ENCODE measurements around the gene SNED1.

DNA sequence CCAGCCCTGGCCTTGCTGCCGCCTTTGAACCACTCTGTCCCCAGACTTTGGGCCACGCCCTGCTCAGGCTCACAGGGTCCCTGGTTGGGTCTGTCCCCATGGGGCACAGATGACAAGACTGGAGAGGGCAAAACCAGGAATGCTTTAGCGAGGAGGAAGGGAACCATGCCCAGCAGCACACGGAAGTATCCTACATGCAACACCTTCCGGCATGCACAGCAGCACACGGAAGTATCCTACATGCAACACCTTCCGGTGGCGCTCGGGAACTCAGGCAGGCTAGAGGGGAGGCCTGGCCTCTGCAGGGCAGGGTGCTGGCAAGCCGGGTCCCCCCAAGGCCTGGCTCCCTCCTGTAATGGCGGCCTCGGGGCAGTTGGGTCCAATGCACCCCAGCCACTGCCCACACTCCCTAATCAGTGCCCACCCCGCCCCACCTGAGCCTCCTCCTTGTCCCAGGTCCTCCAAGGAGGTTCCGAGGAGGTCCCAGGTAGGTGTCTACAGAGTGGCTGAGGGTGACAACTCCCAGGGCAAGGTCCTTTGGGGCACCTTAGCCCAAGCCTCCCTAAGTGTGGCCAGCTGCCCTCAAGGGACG lies 33.6 kb upstream of the SNED1 start:
- TF ChIP-seq TFCP2L1 (CRISPR knock-in tag; IDR thresholded peaks at IDR 0.05) (no peak), MYC (IDR thresholded peaks at IDR 0.05; ENCODE audit: borderline replicate concordance, low read length) (no peak), NPAS2 (CRISPR knock-in tag; IDR thresholded peaks at IDR 0.05; ENCODE audit: borderline replicate concordance) (no peak), FOSB (CRISPR knock-in tag; IDR thresholded peaks at IDR 0.05) (no peak), POLR2A (IDR thresholded peaks at IDR 0.05; ENCODE audit: low read length) (no peak), SMC3 (IDR thresholded peaks at IDR 0.05) (no peak), JUN (IDR thresholded peaks at IDR 0.05) (no peak), RFX5 (IDR thresholded peaks at IDR 0.05) (no peak), EP300 (IDR thresholded peaks at IDR 0.05) (no peak), KDM5A (IDR thresholded peaks at IDR 0.05) (no peak), CEBPB (IDR thresholded peaks at IDR 0.05) (no peak), BHLHE40 (IDR thresholded peaks at IDR 0.05; ENCODE audit: low read depth, low read length) (no peak)
- TF ChIP-seq, protein P1, sequence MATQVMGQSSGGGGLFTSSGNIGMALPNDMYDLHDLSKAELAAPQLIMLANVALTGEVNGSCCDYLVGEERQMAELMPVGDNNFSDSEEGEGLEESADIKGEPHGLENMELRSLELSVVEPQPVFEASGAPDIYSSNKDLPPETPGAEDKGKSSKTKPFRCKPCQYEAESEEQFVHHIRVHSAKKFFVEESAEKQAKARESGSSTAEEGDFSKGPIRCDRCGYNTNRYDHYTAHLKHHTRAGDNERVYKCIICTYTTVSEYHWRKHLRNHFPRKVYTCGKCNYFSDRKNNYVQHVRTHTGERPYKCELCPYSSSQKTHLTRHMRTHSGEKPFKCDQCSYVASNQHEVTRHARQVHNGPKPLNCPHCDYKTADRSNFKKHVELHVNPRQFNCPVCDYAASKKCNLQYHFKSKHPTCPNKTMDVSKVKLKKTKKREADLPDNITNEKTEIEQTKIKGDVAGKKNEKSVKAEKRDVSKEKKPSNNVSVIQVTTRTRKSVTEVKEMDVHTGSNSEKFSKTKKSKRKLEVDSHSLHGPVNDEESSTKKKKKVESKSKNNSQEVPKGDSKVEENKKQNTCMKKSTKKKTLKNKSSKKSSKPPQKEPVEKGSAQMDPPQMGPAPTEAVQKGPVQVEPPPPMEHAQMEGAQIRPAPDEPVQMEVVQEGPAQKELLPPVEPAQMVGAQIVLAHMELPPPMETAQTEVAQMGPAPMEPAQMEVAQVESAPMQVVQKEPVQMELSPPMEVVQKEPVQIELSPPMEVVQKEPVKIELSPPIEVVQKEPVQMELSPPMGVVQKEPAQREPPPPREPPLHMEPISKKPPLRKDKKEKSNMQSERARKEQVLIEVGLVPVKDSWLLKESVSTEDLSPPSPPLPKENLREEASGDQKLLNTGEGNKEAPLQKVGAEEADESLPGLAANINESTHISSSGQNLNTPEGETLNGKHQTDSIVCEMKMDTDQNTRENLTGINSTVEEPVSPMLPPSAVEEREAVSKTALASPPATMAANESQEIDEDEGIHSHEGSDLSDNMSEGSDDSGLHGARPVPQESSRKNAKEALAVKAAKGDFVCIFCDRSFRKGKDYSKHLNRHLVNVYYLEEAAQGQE (IDR thresholded peaks at IDR 0.05), result no peak
- TF ChIP-seq, protein P2, sequence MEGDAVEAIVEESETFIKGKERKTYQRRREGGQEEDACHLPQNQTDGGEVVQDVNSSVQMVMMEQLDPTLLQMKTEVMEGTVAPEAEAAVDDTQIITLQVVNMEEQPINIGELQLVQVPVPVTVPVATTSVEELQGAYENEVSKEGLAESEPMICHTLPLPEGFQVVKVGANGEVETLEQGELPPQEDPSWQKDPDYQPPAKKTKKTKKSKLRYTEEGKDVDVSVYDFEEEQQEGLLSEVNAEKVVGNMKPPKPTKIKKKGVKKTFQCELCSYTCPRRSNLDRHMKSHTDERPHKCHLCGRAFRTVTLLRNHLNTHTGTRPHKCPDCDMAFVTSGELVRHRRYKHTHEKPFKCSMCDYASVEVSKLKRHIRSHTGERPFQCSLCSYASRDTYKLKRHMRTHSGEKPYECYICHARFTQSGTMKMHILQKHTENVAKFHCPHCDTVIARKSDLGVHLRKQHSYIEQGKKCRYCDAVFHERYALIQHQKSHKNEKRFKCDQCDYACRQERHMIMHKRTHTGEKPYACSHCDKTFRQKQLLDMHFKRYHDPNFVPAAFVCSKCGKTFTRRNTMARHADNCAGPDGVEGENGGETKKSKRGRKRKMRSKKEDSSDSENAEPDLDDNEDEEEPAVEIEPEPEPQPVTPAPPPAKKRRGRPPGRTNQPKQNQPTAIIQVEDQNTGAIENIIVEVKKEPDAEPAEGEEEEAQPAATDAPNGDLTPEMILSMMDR (IDR thresholded peaks at IDR 0.05), result no peak
